OCI-LY3 (cell line): ENCODE data around the gene VPS35L.

Experiments used
- H2AFZ ChIP-seq: fragments of 200-600, 300-600 bp; shearing (Covaris generic); 2 replicates; pipeline ENCODE4 v1.6.0; 2014; ENCODE audit warnings: antibody characterized with exemption, low read depth, low read length
- H3K27ac ChIP-seq: fragments of 200-600, 300-600 bp; sonication (generic); 2 replicates; pipeline ENCODE4 v1.5.1; 2014; ENCODE audit warnings: mild to moderate bottlenecking, low read length, moderate library complexity, mixed read lengths
- H3K27me3 ChIP-seq: fragments of 200-600, 300-600 bp; sonication (generic); 2 replicates; pipeline ENCODE4 v1.6.1; 2014; ENCODE audit warnings: low read depth, low read length, mixed read lengths
- H3K36me3 ChIP-seq: fragments of 200-600, 300-600 bp; sonication (generic); replicated peaks from 2 replicates; pipeline ENCODE3; 2014; ENCODE audit warnings: low read depth, low read length, mixed read lengths
- H3K4me1 ChIP-seq: fragments of 300-600, 200-600 bp; sonication (generic); 2 replicates; pipeline ENCODE4 v1.6.1; 2014; ENCODE audit warnings: low read length, mixed read lengths
- H3K4me2 ChIP-seq: fragments of 200-600, 300-600 bp; sonication (generic); 2 replicates; pipeline ENCODE4 v1.6.1; 2014; ENCODE audit warnings: low read length, mixed read lengths
- H3K4me3 ChIP-seq: fragments of 300-600, 200-600 bp; sonication (generic); 2 replicates; pipeline ENCODE4 v1.5.1; 2014; ENCODE audit warnings: antibody characterized with exemption, mild to moderate bottlenecking, low read length, moderate library complexity
- H3K79me2 ChIP-seq: fragments of 300-600, 200-600 bp; shearing (Covaris generic); 2 replicates; pipeline ENCODE4 v1.6.1; 2014; ENCODE audit warnings: mild to moderate bottlenecking, low read length, mixed read lengths
- H3K9ac ChIP-seq: fragments of 300-600, 200-600 bp; shearing (Covaris generic); 2 replicates; pipeline ENCODE4 v1.6.0; 2014; ENCODE audit warnings: mild to moderate bottlenecking, low read length, moderate library complexity
- H3K9me3 ChIP-seq: fragments of 200-600, 300-600 bp; shearing (Covaris generic); 2 replicates; pipeline ENCODE4 v1.6.1; 2014; ENCODE audit warnings: low read length, mixed read lengths; ENCODE audit not compliant: insufficient read depth
- H4K20me1 ChIP-seq: fragments of 200-600, 300-600 bp; sonication (generic); 2 replicates; pipeline ENCODE4 v1.6.1; 2016; ENCODE audit warnings: low read length, mixed read lengths; ENCODE audit not compliant: insufficient read depth
- EZH2phosphoT487 ChIP-seq: fragments of 200-600 bp; shearing (Covaris generic); IDR thresholded peaks from 2 replicates; pipeline ENCODE4 v1.6.1; 2018; ENCODE audit warnings: antibody characterized with exemption, mixed run types, low read depth
- TF ChIP-seq, protein P1 (sequence below): fragments of 200-600, 300-600 bp; sonication (generic); IDR thresholded peaks from 2 replicates; pipeline ENCODE4 v1.5.1; 2014; ENCODE audit warnings: antibody characterized with exemption, low read length, low read depth

The VPS35L gene

DNA sequence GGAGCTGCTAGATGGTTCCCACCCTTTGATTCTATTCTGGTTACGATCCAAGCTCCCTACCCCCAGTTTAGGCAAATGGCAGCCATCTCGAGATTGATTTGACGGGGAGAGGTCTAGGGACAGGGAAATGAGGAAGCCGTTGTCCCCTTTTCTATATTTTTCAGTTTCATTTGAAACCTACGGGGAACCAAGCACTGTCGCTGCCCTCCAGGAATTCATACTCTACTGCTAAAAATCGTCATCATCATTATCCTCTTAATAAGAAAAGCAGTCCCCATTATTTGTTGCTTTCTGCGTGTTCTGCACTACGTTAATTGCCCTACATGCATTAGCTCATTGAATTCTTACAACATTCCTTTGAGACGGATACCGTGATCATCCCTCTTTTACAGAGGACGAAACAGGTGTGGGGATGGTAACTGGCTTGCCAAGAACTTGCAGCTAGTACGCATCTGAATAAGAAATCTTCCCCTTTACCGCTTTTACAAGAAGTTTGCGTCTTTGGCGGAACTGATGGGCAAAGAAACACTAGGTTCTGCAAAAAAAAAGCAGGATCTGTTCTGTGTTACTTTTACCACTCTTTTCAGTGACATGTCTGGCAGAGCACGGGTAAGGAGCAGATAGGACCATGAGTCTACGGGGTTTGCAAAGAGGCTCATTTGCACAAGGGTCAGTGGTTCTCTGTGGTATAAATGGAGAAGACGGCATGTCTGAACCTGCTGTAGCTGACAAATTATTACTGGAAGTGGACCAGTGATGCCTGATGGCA lies 30.7 kb upstream of the VPS35L start:
- no peaks in the 10 kb centered on the region for H4K20me1 ChIP-seq
- peak overlapping the region; percentile 91 for H3K4me3 ChIP-seq
- peak overlapping the region; percentile 84 for H3K9ac ChIP-seq
- no peaks in the 10 kb centered on the region for H3K27me3 ChIP-seq
- peak overlapping the region; percentile 54 for H3K27ac ChIP-seq
- peak overlapping the region; percentile 86 for H3K4me2 ChIP-seq
- peaks cover 52% of the 10 kb centered on the region for H3K79me2 ChIP-seq
- H3K4me1 ChIP-seq = peaks cover 31% of the 10 kb centered on the region
- H3K9me3 ChIP-seq = no peaks in the 10 kb centered on the region
- H2AFZ ChIP-seq = peak overlapping the region; percentile 24
- H3K36me3 ChIP-seq = peaks cover 14% of the 10 kb centered on the region
- TF ChIP-seq, protein P1, sequence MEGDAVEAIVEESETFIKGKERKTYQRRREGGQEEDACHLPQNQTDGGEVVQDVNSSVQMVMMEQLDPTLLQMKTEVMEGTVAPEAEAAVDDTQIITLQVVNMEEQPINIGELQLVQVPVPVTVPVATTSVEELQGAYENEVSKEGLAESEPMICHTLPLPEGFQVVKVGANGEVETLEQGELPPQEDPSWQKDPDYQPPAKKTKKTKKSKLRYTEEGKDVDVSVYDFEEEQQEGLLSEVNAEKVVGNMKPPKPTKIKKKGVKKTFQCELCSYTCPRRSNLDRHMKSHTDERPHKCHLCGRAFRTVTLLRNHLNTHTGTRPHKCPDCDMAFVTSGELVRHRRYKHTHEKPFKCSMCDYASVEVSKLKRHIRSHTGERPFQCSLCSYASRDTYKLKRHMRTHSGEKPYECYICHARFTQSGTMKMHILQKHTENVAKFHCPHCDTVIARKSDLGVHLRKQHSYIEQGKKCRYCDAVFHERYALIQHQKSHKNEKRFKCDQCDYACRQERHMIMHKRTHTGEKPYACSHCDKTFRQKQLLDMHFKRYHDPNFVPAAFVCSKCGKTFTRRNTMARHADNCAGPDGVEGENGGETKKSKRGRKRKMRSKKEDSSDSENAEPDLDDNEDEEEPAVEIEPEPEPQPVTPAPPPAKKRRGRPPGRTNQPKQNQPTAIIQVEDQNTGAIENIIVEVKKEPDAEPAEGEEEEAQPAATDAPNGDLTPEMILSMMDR = no peak
- no peak for TF ChIP-seq EZH2phosphoT487

DNA sequence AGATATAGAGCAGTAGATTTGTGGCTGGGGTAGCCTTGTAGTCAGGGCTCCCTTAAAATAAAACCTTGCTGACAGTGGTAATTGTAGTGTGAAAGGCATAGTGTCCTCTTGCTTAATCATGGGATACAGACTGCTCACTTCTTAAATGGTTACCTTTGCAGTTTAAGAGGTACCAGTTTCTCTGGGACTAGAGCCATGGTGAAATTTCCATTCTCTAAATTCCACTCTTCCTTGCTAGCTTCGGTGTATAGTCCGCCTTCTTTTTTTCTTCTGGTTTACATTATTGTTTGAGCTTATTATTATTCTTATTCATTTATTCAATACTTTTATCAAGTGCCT lies 30.1 kb upstream of the VPS35L start:
- no peaks in the 10 kb centered on the region for H3K9me3 ChIP-seq
- H2AFZ ChIP-seq = no peak overlapping the region
- peaks cover 47% of the 10 kb centered on the region for H3K79me2 ChIP-seq
- H3K27ac ChIP-seq = peak overlapping the region; percentile 54; the same call in 1 of the 2 replicates
- H3K36me3 ChIP-seq = peaks cover 14% of the 10 kb centered on the region
- peak overlapping the region; percentile 91 for H3K4me3 ChIP-seq
- H3K9ac ChIP-seq = peak overlapping the region; percentile 84
- H3K4me1 ChIP-seq = peaks cover 31% of the 10 kb centered on the region
- H4K20me1 ChIP-seq = no peaks in the 10 kb centered on the region
- H3K4me2 ChIP-seq = peak overlapping the region; percentile 86
- TF ChIP-seq, protein P1 = no peak
- TF ChIP-seq EZH2phosphoT487 = no peak
- no peaks in the 10 kb centered on the region for H3K27me3 ChIP-seq

DNA sequence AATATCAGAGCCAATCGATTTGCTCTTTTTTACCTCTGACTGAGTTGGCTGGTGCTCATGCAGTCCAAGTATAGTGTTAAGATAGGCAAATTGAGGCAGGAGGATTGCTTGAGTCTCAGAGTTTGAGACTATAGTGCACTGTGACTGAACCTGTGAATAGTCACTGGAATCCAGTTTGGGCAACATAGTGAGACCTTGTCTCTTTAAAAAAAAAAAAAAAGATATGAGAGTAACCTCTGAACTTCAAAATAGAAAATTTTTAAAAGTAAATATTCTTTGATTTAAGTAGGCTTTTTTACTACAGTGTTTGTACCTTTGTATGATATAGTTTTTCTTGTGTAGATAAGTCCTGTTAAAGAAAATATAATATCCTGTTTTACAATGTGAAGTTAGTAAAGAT lies 28.3 kb upstream of the VPS35L start:
- Histone ChIP-seq H3K4me2 (no peak overlapping the region), H3K9me3 (no peaks in the 10 kb centered on the region), H3K9ac (no peak overlapping the region), H3K4me3 (no peak overlapping the region), H3K4me1 (peaks cover 23% of the 10 kb centered on the region), H3K36me3 (peaks cover 19% of the 10 kb centered on the region), H2AFZ (no peak overlapping the region), H3K27me3 (no peaks in the 10 kb centered on the region), H4K20me1 (no peaks in the 10 kb centered on the region), H3K27ac (no peak overlapping the region), H3K79me2 (peaks cover 31% of the 10 kb centered on the region)
- TF ChIP-seq, protein P1 = no peak
- TF ChIP-seq EZH2phosphoT487 = no peak

DNA sequence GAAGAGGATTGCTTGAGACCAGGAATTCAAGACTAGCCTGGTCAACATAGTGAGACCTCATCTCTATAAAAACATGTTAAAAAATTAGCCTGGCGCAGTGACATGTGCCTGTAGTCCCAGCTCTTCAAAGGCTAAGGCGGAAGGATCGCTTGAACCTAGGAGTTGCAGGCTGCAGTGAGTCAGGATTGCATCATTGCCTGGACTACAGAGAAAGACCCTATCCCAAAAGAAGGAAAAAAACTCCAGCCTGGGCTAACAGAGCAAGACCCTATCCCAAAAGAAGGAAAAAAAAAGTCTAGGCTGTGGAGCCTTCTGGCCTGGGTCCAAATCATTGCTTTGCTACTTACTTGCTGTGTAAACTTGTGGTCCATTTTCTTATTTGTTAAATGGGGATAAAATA lies 26.8 kb upstream of the VPS35L start:
- H3K4me3 ChIP-seq = no peak overlapping the region
- no peaks in the 10 kb centered on the region for H4K20me1 ChIP-seq
- H3K4me2 ChIP-seq = no peak overlapping the region
- TF ChIP-seq, protein P1 = no peak
- no peak for TF ChIP-seq EZH2phosphoT487
- H3K4me1 ChIP-seq = peaks cover 10% of the 10 kb centered on the region
- no peak overlapping the region for H2AFZ ChIP-seq
- H3K9me3 ChIP-seq = no peaks in the 10 kb centered on the region
- no peak overlapping the region for H3K27ac ChIP-seq
- H3K79me2 ChIP-seq = peaks cover 31% of the 10 kb centered on the region
- no peak overlapping the region for H3K9ac ChIP-seq
- peaks cover 34% of the 10 kb centered on the region for H3K36me3 ChIP-seq
- H3K27me3 ChIP-seq = no peaks in the 10 kb centered on the region
